H1 (cell line): ENCODE data around the gene CNTN5. TPM values are rescaled to one million over a fixed set of nuclear protein-coding genes. Genes with fewer than 3 reads are reported as not detected.

ENCODE experiments used
- CTCF ChIA-PET: fragments of 300-600 bp; sonication (Branson Sonifier 250); formaldehyde crosslinking; loops from one replicate; lab custom pipeline; 2021; ENCODE audit not compliant: partially characterized antibody; lab: Charles Lee
- POLR2A ChIA-PET: fragments of 300-600 bp; sonication (Branson Sonifier 250); formaldehyde crosslinking; loops from one replicate; lab custom pipeline; 2021; ENCODE audit warnings: inconsistent platforms; ENCODE audit not compliant: partially characterized antibody; lab: Charles Lee
- DNase-seq, 2 experiments: peaks; one replicate each; pipeline versions ENCODE4 v3.0.0 to v3.0.0-alpha.2; 2010 to 2022; ENCODE audit warnings: low spot score in 2 of 2, low read depth in 1 of 2, mixed read lengths in 1 of 2
- FAIRE-seq: peaks from 2 replicates; lab custom pipeline; 2011; peaks lifted over from hg19 to GRCh38; lab: Jason Lieb, UNC
- H2AFZ ChIP-seq: 2 replicates; pipeline ENCODE4 v1.8.1; 2012; ENCODE audit warnings: low read length, inconsistent platforms
- H2AK5ac ChIP-seq: 2 replicates; pipeline ENCODE4 v1.6.1; 2013; ENCODE audit warnings: low read depth, low read length
- H2BK120ac ChIP-seq: replicated peaks from 2 replicates; pipeline ENCODE3; 2013; ENCODE audit warnings: low read depth, low read length, inconsistent platforms
- H2BK12ac ChIP-seq: 2 replicates; pipeline ENCODE4 v1.6.1; 2013; ENCODE audit warnings: low read depth, low read length
- H2BK15ac ChIP-seq: 2 replicates; pipeline ENCODE4 v1.6.1; 2013; ENCODE audit warnings: low read length
- H2BK20ac ChIP-seq: 2 replicates; pipeline ENCODE4 v1.6.1; 2013; ENCODE audit warnings: low read length
- H2BK5ac ChIP-seq: 2 replicates; pipeline ENCODE4 v1.6.1; 2013; ENCODE audit warnings: low read depth, low read length
- H3K14ac ChIP-seq: 2 replicates; pipeline ENCODE4 v1.6.1; 2013; ENCODE audit warnings: inconsistent platforms; ENCODE audit not compliant: insufficient read length
- H3K18ac ChIP-seq: 2 replicates; pipeline ENCODE4 v1.6.1; 2013; ENCODE audit warnings: low read length; ENCODE audit errors: extremely low read depth
- H3K23ac ChIP-seq: 2 replicates; pipeline ENCODE4 v1.6.1; 2013; ENCODE audit warnings: inconsistent platforms; ENCODE audit not compliant: insufficient read length
- H3K23me2 ChIP-seq: 2 replicates; pipeline ENCODE4 v1.6.1; 2013; ENCODE audit warnings: low read depth, low read length
- H3K27ac ChIP-seq: 2 replicates; pipeline ENCODE4 v1.6.1; 2011; ENCODE audit warnings: low read depth, low read length, inconsistent platforms
- H3K27me3 ChIP-seq, 4 experiments: replicated peaks in 1 of 4; 1 replicate in 1 of 4; 2 replicates in 3 of 4; pipeline versions ENCODE4 v1.6.1 to v1.8.1; 2011 to 2013; ENCODE audit warnings: low read length in 3 of 4, mild to moderate bottlenecking in 3 of 4, inconsistent platforms in 2 of 4, mixed read lengths in 2 of 4, moderate library complexity in 1 of 4; ENCODE audit not compliant: control insufficient read depth in 3 of 4, insufficient read depth in 3 of 4; ENCODE audit errors: extremely low read depth in 1 of 4
- H3K36me3 ChIP-seq, 4 experiments: 2 replicates each; pipeline versions ENCODE4 v1.6.1 to v1.8.1; 2011 to 2013; ENCODE audit warnings: mild to moderate bottlenecking in 4 of 4, low read length in 3 of 4, moderate library complexity in 2 of 4, control low read depth in 1 of 4, inconsistent platforms in 1 of 4; ENCODE audit not compliant: insufficient read depth in 4 of 4, control insufficient read depth in 2 of 4
- H3K4ac ChIP-seq: replicated peaks from 2 replicates; pipeline ENCODE3; 2013; ENCODE audit warnings: low read length, low read depth, mixed read lengths, inconsistent platforms; ENCODE audit not compliant: insufficient read length
- H3K4me1 ChIP-seq, 4 experiments: replicated peaks in 1 of 4; 1 replicate in 1 of 4; 2 replicates in 3 of 4; pipeline versions ENCODE4 v1.6.1 to v1.8.1; 2011 to 2013; ENCODE audit warnings: low read length in 3 of 4, inconsistent platforms in 2 of 4, mixed read lengths in 1 of 4; ENCODE audit not compliant: insufficient read depth in 4 of 4, control insufficient read depth in 3 of 4
- H3K4me2 ChIP-seq, 2 experiments: 2 replicates each; pipeline versions ENCODE4 v1.6.1 to v1.8.1; 2011 to 2013; ENCODE audit warnings: low read depth in 2 of 2, low read length in 2 of 2, control low read depth in 1 of 2, inconsistent platforms in 1 of 2, mild to moderate bottlenecking in 1 of 2; ENCODE audit not compliant: insufficient read depth in 1 of 2
- H3K4me3 ChIP-seq, 4 experiments: fragments of 200-600, 300-600 bp in 1 of 4; sonication (generic), shearing (Covaris generic), sonication (Bioruptor Twin) in 1 of 4; 2 replicates each; pipeline versions ENCODE4 v1.5.1 to v1.8.1; 2011 to 2016; ENCODE audit warnings: low read length in 4 of 4, low read depth in 3 of 4, control low read depth in 2 of 4, inconsistent platforms in 2 of 4, mild to moderate bottlenecking in 2 of 4, mixed read lengths in 1 of 4, moderate library complexity in 1 of 4; ENCODE audit not compliant: insufficient read depth in 2 of 4; ENCODE audit errors: extremely low read depth in 1 of 4
- H3K56ac ChIP-seq: replicated peaks from 2 replicates; pipeline ENCODE3; 2013; ENCODE audit warnings: low read depth, mild to moderate bottlenecking, mixed read lengths, low read length, inconsistent platforms; ENCODE audit not compliant: insufficient read length
- H3K79me1 ChIP-seq: 2 replicates; pipeline ENCODE4 v1.6.1; 2013; ENCODE audit warnings: low read depth, low read length, control low read depth
- H3K79me2 ChIP-seq, 2 experiments: 2 replicates each; pipeline versions ENCODE4 v1.6.1 to v1.8.1; 2012 to 2013; ENCODE audit warnings: low read length in 2 of 2, mild to moderate bottlenecking in 2 of 2, inconsistent platforms in 1 of 2; ENCODE audit not compliant: insufficient read depth in 2 of 2, control insufficient read depth in 1 of 2
- H3K9ac ChIP-seq, 4 experiments: replicated peaks in 1 of 4; 1 replicate in 1 of 4; 2 replicates in 3 of 4; pipeline versions ENCODE4 v1.6.1 to v1.8.1; 2011 to 2013; ENCODE audit warnings: low read depth in 3 of 4, low read length in 3 of 4, control low read depth in 2 of 4, mild to moderate bottlenecking in 2 of 4, moderate library complexity in 2 of 4, inconsistent platforms in 1 of 4; ENCODE audit errors: extremely low read depth in 1 of 4
- H3K9me3 ChIP-seq, 2 experiments: 2 replicates each; pipeline versions ENCODE4 v1.6.1 to v1.8.1; 2012 to 2013; ENCODE audit warnings: mild to moderate bottlenecking in 2 of 2, moderate library complexity in 2 of 2, control low read depth in 1 of 2, inconsistent platforms in 1 of 2, low read depth in 1 of 2, low read length in 1 of 2, mixed read lengths in 1 of 2; ENCODE audit not compliant: insufficient read depth in 2 of 2
- H4K20me1 ChIP-seq, 2 experiments: replicated peaks in 1 of 2; 2 replicates each; pipeline versions ENCODE3 to v1.8.1; 2011 to 2013; ENCODE audit warnings: inconsistent platforms in 2 of 2, low read length in 2 of 2, mild to moderate bottlenecking in 1 of 2; ENCODE audit not compliant: insufficient read depth in 2 of 2, control insufficient read depth in 1 of 2
- H4K5ac ChIP-seq: 2 replicates; pipeline ENCODE4 v1.6.1; 2013; ENCODE audit warnings: low read length, low read depth, mixed read lengths, inconsistent platforms; ENCODE audit not compliant: insufficient read length
- H4K8ac ChIP-seq: 2 replicates; pipeline ENCODE4 v1.8.0; 2013; ENCODE audit warnings: mild to moderate bottlenecking, moderate library complexity, low read length, inconsistent platforms; ENCODE audit not compliant: insufficient read depth; ENCODE audit errors: extremely low read depth
- H4K91ac ChIP-seq: replicated peaks from 2 replicates; pipeline ENCODE3; 2013; ENCODE audit warnings: low read length, mixed read lengths, inconsistent platforms; ENCODE audit not compliant: insufficient read length
- BCL11A ChIP-seq, 2 experiments: IDR thresholded peaks; one replicate each; pipeline ENCODE4 v1.6.1; 2011; ENCODE audit warnings: low read depth in 2 of 2, low read length in 2 of 2, mild to moderate bottlenecking in 2 of 2
- CTBP2 ChIP-seq: IDR thresholded peaks from 2 replicates; pipeline ENCODE4 v1.7.0; 2011; ENCODE audit warnings: borderline replicate concordance, mild to moderate bottlenecking, moderate library complexity, mixed read lengths, low read length; ENCODE audit not compliant: insufficient read depth, insufficient read length
- E2F6 ChIP-seq: IDR thresholded peaks from 2 replicates; pipeline ENCODE4 v1.6.1; 2012; ENCODE audit warnings: inconsistent platforms
- JUN ChIP-seq: IDR thresholded peaks from 2 replicates; pipeline ENCODE4 v1.6.1; 2011; ENCODE audit warnings: low read depth, mild to moderate bottlenecking, improper control_type of control experiment, low read length
- NANOG ChIP-seq: IDR thresholded peaks from 2 replicates; pipeline ENCODE4 v1.6.1; 2011; ENCODE audit warnings: low read length, low read depth, mild to moderate bottlenecking, inconsistent platforms; ENCODE audit not compliant: insufficient read depth, poor library complexity, severe bottlenecking
- NRF1 ChIP-seq: IDR thresholded peaks from 2 replicates; pipeline ENCODE4 v1.6.1; 2011; ENCODE audit warnings: mild to moderate bottlenecking, low read depth, low read length, improper control_type of control experiment
- POLR2AphosphoS5 ChIP-seq: IDR thresholded peaks from 2 replicates; pipeline ENCODE4 v1.6.1; 2011; ENCODE audit warnings: low read depth, low read length
- WGBS, 2 experiments: shearing (Covaris generic) in 1 of 2; methylation state at CpG; one replicate each; pipeline versions ENCODE4 v1.1.6 to v1.1.7; 2013 to 2015; ENCODE audit warnings: low lambda C conversion rate in 2 of 2, mixed read lengths in 2 of 2, inconsistent platforms in 1 of 2, low coverage in 1 of 2, missing lambda C conversion rate in 1 of 2; ENCODE audit not compliant: insufficient replicate concordance in 2 of 2, insufficient coverage in 1 of 2, insufficient read length in 1 of 2; ENCODE audit errors: extremely low coverage in 1 of 2, missing lambda C conversion rate in 1 of 2; 5-methylcytosine and 5-hydroxymethylcytosine counted together
- polyA plus RNA-seq, 7 experiments: library from polyadenylated mRNA; depleted of rRNA in 3 of 7; stranded (reverse) in 5 of 7; unstranded in 2 of 7; fragments of >200 nt in 5 of 7; fragments of 200-250 nt in 2 of 7; gene quantifications; 1 replicate in 5 of 7; 2 replicates in 1 of 7; 4 replicates in 1 of 7; pipeline versions ENCODE4 v1.2.1 to v1.2.3, GENCODE V29; 2011 to 2013; ENCODE audit warnings: missing spikeins in 2 of 7, mixed read lengths in 2 of 7
- total RNA-seq: library from RNA; stranded (reverse); fragmentation: NEBNext Ultra II Directional; extraction: Animal tissue kit (Norgen Biotek cat#: 25700); gene quantifications from 2 replicates; pipeline ENCODE4 v1.2.1, GENCODE V29; 2021

The CNTN5 gene
- total and polyA plus RNA-seq, 2 of the 8 experiments (the other 6 are each of a cell fraction or from before 2014, with no cell fraction given): not detected

GRCh38 chr11:100294748-100295147 is 1274.0 kb downstream of the CNTN5 start:
- no peak overlapping the region for H3K9ac ChIP-seq
- POLR2A ChIA-PET: no interaction called here
- H3K14ac ChIP-seq: no peak overlapping the region
- no peak overlapping the region for H3K23ac ChIP-seq
- no peak overlapping the region for H2BK20ac ChIP-seq
- no peaks in the 10 kb centered on the region for H3K79me1 ChIP-seq
- no peak overlapping the region for H4K8ac ChIP-seq
- no peak overlapping the region for H2BK120ac ChIP-seq
- no peaks in the 10 kb centered on the region for H3K79me2 ChIP-seq
- H2BK5ac ChIP-seq: no peak overlapping the region
- H4K91ac ChIP-seq: no peak overlapping the region
- no peak overlapping the region for H3K56ac ChIP-seq
- CTCF ChIA-PET: no interaction called here
- H3K27ac ChIP-seq: no peak overlapping the region
- DNase-seq: no peak
- H2AK5ac ChIP-seq: no peak overlapping the region
- no peaks in the 10 kb centered on the region for H3K23me2 ChIP-seq
- no peak overlapping the region for H3K4me3 ChIP-seq
- no peaks in the 10 kb centered on the region for H3K36me3 ChIP-seq
- FAIRE-seq: no peak
- no peak overlapping the region for H2BK12ac ChIP-seq
- no peak overlapping the region for H3K18ac ChIP-seq
- H3K4me2 ChIP-seq: no peak overlapping the region
- no peaks in the 10 kb centered on the region for H3K27me3 ChIP-seq
- H3K4ac ChIP-seq: no peak overlapping the region
- H3K4me1 ChIP-seq: peaks cover 0 to 3% (median 0%) of the 10 kb centered on the region in 4 experiments; a peak in 1 of 7 replicates
- H4K5ac ChIP-seq: no peak overlapping the region
- no peak overlapping the region for H2BK15ac ChIP-seq
- H4K20me1 ChIP-seq: no peaks in the 10 kb centered on the region
- no peaks in the 10 kb centered on the region for H3K9me3 ChIP-seq
- no peak overlapping the region for H2AFZ ChIP-seq
- WGBS, 2 experiments: 93% methylated on average over 6 of the region's 6 CpGs; no CpG with 5 or more reads in 1 of the 2 experiments
- TF ChIP-seq NANOG (no peak), POLR2AphosphoS5 (no peak), NRF1 (no peak), CTBP2 (no peak), BCL11A (IDR thresholded peaks at IDR 0.05; ENCODE audit: low read depth in 2 of 2, low read length in 2 of 2) (no peak), E2F6 (no peak), JUN (no peak)
